Activated CD8-positive, alpha-beta memory T cell treated with anti-CD3 and anti-CD28 coated beads, Interleukin-2, amount 50 U/mL, for 24 hours (primary cell): ENCODE results near the gene ACBD7.

Experiments used
- DNase-seq: peaks from one replicate; pipeline ENCODE4 v3.0.0-alpha.2; 2020; ENCODE audit errors: extremely low read depth

Gene ACBD7

DNA sequence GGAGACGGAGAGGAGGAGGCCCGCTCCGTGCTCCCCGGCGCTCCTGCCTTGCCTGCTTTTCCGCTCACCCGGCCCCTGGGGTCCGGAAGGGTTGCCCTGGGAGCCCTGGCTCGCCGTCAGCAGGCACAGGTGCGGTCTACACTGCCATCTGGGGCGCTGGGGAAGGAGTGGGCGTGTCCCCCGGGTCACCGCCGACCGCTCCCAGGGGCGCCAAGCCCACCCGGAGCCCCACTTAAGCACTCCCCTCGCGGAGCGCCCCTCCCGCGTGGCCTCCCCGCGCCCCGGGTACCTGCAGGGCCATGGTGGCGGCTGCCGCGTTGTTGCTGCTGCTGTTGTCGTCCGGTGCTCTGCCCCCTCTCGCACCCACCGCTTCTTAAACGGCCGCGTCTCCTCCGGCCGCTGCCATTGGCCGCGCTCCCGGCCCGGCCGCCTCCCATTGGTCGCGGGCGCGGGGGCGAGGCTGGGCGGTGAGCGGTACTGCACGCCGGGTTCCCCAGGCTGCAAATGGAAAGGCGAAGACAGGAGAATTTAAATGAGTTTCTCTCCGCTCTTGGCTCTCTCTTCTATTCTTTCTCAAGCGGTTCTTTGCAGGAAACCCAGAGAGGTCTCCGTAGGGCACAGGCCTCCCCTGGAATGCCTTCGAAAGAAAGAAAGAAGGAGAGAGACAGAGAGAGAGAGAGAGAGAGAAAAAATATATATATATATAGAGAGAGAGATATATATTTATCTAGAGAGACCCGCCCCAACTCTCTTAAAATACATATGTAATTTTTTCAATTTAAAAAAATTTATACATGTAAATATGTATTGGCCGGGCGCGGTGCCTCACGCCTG lies at the start of gene ACBD7:
Gene ACBD7 (minus strand): TSS at position 349 of the 834 bp plus-strand sequence. CDS start 48 bp downstream, at position 301.
- DNase-seq = peak; percentile 52

DNA sequence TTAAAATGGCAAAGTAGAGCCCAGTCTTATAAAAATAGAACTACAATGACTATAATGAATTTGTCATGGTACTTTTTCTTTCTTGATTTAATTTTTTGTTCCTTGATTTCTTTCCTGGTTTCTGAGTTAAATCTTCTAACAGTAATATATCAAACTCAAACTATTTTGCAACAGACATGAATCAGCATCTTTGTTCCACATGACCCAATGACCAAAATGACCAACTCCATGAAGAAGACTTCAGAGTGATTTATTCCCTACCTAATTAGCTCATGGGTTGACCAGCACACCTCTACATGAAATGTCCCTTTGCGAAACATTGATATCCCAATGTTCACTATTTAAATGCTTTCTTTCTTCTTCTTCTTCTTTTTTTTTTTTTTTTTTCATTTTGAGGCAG lies 49.1 kb upstream of the ACBD7 start:
- DNase-seq = no peak

DNA sequence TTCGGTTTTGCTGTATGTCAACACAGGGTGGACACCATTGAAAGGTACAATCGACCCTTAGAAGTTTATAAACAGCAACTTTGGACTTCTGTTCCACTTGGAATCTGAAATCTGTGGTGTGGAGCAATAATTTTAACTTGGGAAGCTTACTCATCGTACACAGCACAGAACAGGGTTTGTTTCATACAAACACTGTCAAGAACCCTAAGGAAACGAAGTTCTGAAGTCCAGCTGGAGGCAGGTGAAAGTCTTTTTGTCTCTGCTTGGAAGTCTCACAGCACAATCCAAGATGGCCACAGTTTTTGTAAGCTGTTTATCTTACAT lies 48.4 kb upstream of the ACBD7 start:
- no peak for DNase-seq

DNA sequence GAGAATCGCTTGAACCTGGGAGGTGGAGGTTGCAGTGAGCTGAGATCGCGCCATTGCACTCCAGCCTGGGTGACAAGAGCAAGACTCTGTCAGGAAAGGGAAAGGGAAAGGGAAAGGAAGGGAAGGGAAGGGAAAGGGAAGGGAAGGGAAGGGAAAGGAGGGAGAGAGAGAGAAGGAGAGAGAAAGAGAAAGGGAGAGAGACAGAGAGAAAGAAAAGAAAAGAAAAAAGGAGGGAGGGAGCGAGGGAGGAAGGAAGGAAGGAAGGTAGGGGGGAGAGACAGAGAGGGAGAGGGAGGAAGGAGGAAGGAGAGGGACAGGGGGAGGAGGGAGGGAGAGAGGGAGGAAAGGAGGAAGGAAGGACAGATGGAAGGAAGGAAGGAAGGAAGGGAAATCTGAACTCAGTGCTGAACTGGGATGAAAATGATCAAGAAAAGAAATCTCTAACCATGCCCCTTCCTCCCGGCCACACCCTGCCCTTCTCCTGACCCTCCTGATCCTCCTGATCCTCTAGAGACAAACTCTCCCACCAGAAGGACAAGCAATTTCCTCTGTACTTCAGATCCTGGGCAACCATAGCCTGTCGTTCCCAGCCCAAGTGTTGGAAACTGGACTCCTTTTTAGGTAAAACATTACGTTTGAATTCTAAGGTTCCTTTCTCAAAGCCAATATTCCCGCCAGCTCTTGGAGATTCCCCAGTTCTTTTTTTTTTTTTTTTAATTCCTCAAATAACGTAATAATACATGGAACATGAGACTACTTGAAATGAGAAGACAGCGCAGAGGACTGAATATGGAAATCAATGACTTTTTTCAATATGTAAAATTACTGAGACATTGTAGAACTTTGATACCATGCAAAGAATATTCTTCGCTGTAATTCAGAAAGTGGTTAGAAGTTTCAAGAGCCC lies 47.8 kb upstream of the ACBD7 start:
- no peak for DNase-seq

DNA sequence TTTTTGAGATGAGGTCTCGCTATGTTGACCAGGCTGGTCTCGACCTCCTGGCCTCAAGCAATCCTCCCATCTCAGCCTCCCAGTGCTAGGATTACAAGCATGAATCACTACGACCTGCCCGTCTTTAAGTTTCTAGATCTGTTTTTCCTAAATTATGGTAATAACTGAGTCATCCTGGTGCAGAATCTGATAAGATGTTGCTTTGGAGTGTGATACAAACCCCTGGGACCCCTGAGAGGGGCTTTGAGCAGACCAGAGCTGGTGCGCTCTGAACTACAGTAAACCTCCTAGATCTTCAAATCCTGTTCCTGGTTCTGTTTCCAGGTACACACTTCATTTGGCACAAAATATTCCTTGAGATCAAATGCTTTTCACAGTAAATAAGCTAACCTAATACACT lies 42.8 kb upstream of the ACBD7 start:
- no peak for DNase-seq

DNA sequence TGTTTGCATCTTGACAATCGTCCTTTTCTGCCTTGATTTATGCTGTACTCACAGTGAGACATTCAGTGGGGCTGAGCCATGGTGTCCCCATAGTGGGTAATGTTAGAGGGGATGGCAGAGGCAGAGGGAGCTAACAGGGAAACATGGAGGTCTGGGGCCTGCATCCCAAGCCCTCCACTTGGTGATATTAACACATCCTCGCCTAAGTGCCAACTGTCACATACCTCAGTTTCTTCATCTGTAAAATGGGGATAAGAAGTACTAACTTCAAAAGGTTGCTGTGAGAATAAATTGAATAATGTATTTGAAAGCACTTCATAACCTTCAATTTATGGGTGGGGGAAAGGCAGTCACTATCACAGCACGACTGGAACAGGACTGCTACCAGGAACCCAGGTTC lies 36.3 kb upstream of the ACBD7 start:
- no peak for DNase-seq

DNA sequence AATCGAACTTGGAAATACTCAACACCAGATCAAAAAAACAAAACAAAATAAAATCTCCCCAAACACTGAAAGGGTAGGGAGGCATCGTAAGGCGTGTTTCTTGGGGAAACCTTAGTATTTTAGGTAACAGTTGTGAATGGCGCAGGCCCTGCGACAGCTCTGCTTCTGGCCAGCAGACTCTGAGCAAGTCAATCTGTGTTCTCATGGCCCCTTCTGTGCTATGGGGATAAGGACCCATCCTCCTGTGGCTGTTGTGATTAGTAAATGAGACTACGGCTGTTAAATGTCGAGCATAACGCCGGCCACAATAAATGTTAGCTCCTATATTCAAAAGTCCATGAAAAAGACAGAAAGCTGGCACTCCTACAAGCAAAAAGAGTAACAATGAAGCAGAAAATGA lies 35.6 kb upstream of the ACBD7 start:
- no peak for DNase-seq

DNA sequence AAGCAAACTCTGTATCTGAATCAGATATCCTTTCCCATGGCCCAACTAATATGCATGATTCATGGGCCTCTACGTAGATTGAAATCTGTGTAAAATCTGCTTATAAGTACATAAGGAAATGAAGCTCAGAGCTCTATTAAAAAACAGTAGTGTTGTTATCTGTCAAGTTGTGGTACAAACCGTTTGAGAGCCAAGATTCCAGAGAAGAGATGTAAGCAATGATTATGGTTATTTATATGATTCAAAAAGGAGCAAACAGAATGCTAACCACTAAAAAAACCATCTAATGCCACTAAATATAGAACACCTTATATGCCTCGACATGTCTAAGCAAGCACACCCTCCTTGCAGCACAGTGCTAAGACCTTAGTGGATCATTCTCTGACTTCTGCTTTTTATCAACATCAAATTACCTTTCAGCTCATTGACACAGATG lies 35.2 kb upstream of the ACBD7 start:
- DNase-seq = no peak

DNA sequence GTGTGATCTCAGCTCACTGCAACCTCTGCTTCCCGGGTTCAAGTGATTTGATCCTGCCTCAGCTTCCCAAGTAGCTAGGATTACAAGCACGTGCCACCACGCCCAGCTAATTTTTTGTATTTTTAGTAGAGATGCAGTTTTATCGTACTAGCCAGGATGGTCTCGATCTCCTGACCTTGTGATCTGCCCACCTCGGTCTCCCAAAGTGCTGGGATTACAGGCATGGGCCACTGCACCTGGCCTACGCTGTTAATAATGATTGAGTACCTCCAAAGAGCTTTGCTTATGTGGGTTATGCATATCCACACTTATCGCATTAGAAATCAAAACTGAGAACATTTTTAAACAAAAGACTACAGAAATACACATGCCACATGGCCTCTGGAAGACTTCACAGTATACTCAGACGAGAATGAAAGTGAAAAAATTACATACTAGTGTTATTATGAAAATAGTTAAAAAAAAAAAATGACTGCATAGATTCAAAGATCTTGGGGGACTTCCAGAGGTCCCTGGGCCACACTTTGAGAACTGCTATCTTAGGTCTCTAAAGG lies 34.0 kb upstream of the ACBD7 start:
- DNase-seq = no peak

DNA sequence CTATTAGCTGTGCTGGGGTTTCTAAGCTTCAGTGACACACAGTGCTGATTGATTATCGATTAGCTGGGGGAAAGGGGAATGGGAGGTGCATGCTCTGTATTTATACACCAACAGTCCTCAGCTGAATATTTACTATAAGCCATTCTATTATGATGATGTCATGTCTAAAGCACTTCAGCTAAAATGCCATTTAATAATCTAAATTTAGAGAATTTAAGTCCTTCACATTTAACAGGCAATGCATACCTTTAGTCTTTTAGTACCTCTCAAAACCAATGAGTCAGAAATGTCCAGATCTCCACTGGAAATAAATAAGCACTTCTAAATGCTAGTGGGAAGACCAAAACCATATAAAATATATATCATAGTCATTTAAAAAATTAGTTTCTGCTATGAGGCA lies 33.1 kb upstream of the ACBD7 start:
- no peak for DNase-seq

DNA sequence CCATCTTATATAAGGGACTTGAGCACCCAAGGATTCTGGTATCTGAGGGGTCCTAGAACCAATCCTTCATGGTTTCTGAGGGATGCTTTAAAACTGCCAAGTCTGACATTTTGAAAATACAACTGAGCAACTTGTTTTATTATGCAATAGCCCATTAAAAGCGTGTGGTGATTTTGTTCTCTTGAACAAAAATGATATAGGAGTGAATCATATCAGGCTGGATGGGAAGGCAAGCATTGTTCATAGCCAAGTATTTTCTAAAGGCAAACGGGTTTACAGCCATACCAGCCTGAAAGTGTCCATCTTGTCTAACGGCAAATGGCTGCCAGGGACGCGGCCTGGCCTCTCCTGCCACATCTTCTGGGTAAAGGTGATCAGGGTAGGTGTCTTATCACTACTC lies 31.9 kb upstream of the ACBD7 start:
- DNase-seq = no peak

DNA sequence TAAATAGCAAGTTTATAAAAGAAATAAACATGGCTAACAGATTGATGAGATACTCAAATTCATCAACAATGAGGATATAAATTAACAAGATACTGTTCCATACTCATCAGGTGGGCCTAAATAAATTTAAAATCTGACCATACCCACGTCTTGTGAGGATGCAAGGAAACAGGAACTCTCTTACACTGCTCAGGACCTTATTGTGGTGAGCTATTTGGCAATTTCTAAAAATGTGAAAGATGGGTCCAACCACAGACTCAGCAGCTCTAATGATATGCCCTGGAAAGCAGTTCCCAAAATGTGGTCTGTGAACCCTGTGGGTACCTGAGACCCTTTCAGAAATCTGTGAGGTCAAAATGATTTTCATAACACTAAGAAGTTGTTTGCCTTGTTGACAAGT lies 30.0 kb upstream of the ACBD7 start:
- no peak for DNase-seq

DNA sequence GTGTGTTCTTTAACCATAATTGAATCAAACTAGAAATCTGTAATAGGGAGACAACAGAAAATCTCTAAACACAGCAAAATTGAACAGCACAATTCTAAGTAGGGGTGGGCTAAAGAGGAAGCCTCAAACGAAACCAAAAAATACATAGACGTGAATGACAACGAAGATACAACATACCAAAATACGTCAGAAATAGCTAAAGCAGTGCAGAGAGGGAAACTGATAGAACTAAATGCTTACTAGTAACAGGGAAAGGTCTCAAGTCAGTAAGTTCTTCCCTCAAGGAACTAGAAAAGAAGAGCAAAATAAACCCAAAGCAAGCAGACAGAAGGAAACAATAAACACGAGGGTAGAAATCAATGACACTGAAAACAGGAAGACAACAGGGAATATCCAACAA lies 27.6 kb upstream of the ACBD7 start:
- no peak for DNase-seq

DNA sequence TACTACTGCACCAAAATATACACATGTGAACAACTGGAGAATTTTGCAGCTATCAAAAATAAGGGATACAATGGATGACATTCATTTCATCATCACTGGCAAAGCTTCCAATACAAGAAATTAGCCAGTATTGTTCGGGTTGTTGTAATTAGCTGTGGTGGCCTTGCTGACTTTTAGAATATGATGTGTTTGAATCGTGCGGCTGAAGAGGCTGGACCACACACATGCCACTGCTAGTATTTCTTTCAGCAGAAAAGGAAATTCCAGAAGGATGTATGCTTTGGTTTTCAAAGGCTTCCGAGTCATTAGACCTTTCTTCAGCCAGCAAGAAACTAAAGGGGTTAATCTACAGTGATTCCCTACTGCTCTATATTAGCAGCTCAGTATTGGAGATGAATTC lies 25.2 kb upstream of the ACBD7 start:
- DNase-seq = no peak

DNA sequence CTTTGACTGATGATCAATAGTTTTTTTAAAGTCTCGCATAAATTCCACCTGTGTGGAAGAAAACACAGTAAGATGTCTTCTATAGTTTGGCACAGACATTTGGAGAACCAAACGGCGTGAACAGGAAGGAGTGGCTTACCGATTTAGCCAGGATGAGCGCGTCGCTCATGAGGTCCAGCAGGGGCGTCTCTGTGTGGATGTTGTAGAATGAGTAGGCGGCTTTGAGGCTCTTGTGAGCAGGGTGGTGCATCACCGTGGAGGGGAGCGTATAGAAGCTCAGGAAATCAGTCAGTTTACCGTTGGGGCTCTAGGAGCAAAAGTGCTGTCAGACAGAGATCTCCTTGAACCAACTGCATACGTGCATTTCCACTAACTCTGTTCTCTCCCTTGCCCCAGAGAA lies 24.1 kb upstream of the ACBD7 start:
- DNase-seq = no peak

DNA sequence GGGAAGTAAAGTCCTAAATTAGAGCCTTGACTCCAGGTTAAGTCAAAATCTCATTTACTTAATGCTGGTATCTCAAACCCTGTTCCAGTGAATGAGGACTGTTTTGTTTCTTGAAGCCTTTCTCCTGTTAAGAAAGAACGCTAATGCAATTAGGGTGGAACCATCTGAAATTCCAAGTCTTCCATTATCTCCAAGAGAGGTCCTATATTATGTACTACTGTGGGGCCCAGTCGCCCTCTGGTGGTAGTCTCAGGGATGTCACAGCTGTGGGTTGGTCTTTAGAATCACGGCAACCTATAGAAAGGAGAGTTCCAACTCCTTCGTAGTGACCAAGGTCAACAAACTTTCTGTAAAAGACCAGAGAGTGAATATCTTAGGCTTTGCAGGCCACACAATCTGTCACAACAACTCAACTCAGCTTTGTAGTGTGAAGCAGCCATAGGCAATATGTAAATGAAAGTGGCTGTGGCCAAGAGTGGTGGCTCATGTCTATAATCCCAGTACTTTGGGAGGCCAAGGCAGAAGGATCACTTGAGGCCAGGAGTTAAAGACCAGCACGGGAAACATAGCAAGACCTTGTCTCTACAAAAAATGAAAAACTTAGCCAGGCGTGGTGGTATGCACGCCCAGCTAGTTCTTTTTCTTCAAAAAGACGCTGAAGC lies 17.9 kb upstream of the ACBD7 start:
- DNase-seq = peak; percentile 27

DNA sequence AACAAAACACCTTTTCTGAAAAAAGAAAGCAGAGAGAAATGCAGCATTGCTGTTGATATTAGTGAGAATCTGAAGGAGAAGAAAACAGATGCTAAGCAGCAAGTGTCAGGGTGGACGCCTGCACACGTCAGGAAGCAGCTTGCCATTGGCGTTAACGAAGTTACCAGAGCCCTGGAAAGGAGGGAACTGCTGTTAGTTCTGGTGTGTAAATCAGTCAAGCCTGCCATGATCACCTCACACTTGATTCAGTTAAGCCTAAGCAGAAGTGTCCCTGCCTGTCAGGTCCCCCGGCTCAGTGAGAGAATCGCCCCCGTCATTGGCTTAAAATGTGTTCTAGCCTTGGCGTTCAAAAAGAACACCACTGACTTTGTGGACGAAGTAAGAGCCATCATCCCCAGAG lies 14.9 kb upstream of the ACBD7 start:
- no peak for DNase-seq

DNA sequence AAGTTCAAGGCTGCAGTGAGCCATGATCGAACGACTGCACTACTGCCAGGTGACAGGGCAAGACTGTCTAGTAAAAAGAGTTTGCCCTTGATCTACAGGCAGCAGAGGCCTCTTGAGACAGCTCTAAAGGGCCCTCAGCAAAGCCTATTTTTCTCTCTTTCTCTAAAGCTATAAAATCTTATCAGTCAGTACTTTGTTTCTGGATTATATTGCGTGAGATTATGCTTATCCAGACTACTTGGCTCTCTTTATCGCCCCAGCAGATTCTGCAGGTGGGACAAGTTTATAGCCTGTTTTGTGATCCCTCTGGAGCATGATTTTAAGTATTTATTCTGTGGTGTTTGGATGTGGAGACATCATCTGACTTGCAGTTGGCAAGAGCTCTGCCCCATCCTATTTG lies 11.3 kb upstream of the ACBD7 start:
- no peak for DNase-seq

DNA sequence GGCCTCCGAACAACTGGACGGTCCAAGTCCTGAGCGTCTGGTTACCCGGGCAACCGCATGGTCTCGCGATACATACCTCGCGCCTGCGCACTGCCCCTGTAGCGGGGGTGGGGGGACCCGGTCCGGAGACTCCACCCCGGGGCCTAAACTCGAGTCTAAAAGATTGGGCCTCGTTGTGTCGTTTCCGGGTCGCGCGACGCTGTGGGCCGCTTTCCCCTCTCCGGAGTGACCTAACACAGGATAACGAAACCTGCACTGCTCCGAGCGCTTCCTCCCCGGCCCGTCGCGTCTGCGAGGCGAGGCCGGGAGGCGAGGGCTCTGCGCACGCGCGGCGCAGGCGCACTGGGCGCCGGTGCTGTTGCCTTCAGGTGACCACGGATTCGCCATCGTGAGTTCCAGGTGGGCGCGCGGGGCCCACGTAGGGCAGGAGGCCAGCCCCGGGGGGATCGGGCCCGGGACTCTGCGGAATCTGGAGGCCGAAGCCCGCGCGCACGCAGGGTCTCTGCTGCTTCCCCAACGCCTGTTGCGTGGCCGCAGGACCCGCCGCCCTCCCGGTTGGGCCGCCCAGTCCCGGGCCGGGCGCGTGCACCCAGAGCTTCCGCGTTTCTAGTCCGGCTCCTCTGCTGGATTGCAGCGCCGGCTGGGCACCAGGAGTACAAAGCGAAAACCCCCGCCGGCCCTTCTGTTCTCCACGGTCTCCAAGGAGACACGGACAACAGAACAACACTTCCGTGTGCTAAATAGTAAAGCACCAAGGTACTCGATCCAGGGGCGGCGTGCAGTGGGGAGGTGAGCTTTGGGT lies 8.6 kb upstream of the ACBD7 start, which contains the start of gene RPP38:
Gene RPP38 (plus strand): TSS at position 345 of the 802 bp plus-strand sequence. CDS start 5,960 bp downstream, outside the sequence.
- DNase-seq = peak; percentile 93

DNA sequence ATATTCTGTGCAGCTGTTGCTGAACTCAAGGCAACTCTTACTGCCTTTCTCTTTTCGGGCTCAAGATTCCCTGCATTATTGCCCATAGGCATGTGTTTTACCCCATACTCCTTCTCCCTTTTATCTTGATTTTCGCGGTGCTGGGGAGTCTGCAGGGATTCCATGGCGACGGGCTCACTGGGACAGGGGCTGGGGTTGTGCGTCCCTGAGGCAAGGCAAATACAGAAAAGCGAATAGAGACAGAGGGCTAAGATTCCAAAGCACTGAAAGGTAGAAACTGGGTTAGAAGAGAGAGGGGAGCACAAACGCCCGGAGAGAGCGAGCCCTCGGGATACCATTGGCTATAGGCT lies 8.1 kb upstream of the ACBD7 start:
- no peak for DNase-seq

DNA sequence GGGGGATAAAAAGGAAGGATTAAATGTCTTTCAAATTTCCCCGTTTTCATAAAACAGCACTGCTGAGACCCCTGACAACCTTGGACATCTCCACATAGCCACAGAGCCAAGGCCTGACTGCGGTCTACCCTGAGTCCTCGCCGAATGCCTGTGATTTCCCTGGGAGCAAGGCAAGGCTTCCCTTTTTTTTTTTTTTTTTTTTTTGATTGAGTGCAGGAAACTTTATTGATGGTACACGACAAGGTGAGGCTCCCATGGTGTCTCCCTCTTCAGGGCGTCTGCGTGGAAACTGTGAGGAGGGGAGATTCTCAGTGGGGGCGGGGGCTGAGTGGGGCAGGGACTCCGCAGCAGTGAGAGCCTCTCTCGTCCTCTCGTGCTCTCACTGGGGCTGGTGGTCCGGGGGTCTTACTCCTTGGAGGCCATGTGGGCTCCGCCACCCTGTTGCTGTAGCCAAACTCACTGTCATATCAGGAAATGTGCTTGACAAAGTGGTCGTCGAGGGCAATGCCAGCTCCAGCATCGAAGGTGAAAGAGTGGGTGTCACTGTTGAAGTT lies 4.4 kb upstream of the ACBD7 start:
- DNase-seq = no peak
